ENCODE measurements around the gene TBL2.
A peak's percentile ranks its signal among the peaks of the same experiment; 100 is the strongest.
"Not testable (repeated sequence)": the region's sequence is repeated elsewhere in the genome, so short reads cannot be mapped to it uniquely, and the experiment has no call there.

TBL2 gene

GRCh38 chr7:73567140-73567539, 11.2 kb downstream of the TBL2 start:
- Histone ChIP-seq H3K36me3 (peaks cover 34% of the 10 kb centered on the region), H3K27me3 (peaks cover 4% of the 10 kb centered on the region), H3K4me3 (ENCODE audit: low read depth in 1 of 2, low read length in 1 of 2) (no peak overlapping the region), H3K9me3 (no peaks in the 10 kb centered on the region), H3K4me1 (ENCODE audit: control insufficient read depth in 1 of 2, insufficient read depth in 1 of 2, low read depth in 1 of 2, low read length in 1 of 2) (peaks cover 0 to 13% of the 10 kb centered on the region in 2 experiments), H3K27ac (no peak overlapping the region)
- no peak for TF ChIP-seq CTCF (IDR thresholded peaks at IDR 0.05)

- peaks cover 0 to 13% of the 10 kb centered on the region in 2 experiments for H3K4me1 ChIP-seq (ENCODE audit: control insufficient read depth in 1 of 2, insufficient read depth in 1 of 2, low read depth in 1 of 2, low read length in 1 of 2)
- H3K27me3 ChIP-seq, H3K9me3 ChIP-seq, H3K27ac ChIP-seq: not testable (repeated sequence)
- H3K36me3 ChIP-seq: peaks cover 27% of the 10 kb centered on the region
- peak overlapping the region in 1 of 2 experiments; percentile 45 for H3K4me3 ChIP-seq (ENCODE audit: low read depth in 1 of 2, low read length in 1 of 2)
Observed at GRCh38 chr7:73566431-73566830, 11.9 kb downstream of the TBL2 start.

GRCh38 chr7:73565675-73566340, 12.6 kb downstream of the TBL2 start:
- Histone ChIP-seq H3K4me3 (ENCODE audit: low read depth in 1 of 2, low read length in 1 of 2) (peak overlapping the region in 1 of 2 experiments; percentile 45), H3K36me3 (peaks cover 20% of the 10 kb centered on the region), H3K27me3 (peaks cover 7% of the 10 kb centered on the region), H3K9me3 (no peaks in the 10 kb centered on the region), H3K27ac (no peak overlapping the region), H3K4me1 (ENCODE audit: control insufficient read depth in 1 of 2, insufficient read depth in 1 of 2, low read depth in 1 of 2, low read length in 1 of 2) (peaks cover 0 to 13% of the 10 kb centered on the region in 2 experiments)
- TF ChIP-seq CTCF (IDR thresholded peaks at IDR 0.05): no peak

GRCh38 chr7:73560109-73560835, 18.1 kb downstream of the TBL2 start:
- peaks cover 21 to 22% of the 10 kb centered on the region in 2 experiments for H3K4me1 ChIP-seq (ENCODE audit: control insufficient read depth in 1 of 2, insufficient read depth in 1 of 2, low read depth in 1 of 2, low read length in 1 of 2)
- no peak for TF ChIP-seq CTCF (IDR thresholded peaks at IDR 0.05)
- H3K4me3 ChIP-seq (ENCODE audit: low read depth in 1 of 2, low read length in 1 of 2): no peak overlapping the region
- H3K27me3 ChIP-seq: peaks cover 17% of the 10 kb centered on the region
- H3K36me3 ChIP-seq: no peaks in the 10 kb centered on the region
- H3K27ac ChIP-seq: no peak overlapping the region
- H3K9me3 ChIP-seq: no peaks in the 10 kb centered on the region

- peak within 1 kb of the TSS; percentile 99 for H3K27ac ChIP-seq
- no peak for TF ChIP-seq CTCF (IDR thresholded peaks at IDR 0.05)
- H3K36me3 ChIP-seq: no peaks in the 10 kb centered on the region
- no peaks in the 10 kb centered on the region for H3K9me3 ChIP-seq
- H3K4me3 ChIP-seq (ENCODE audit: low read depth in 1 of 2, low read length in 1 of 2): peak within 1 kb of the TSS; percentile 85 to 88
- H3K27me3 ChIP-seq: peaks cover 17% of the 10 kb centered on the region
- peaks cover 23% of the 10 kb centered on the region in 2 experiments for H3K4me1 ChIP-seq (ENCODE audit: control insufficient read depth in 1 of 2, insufficient read depth in 1 of 2, low read depth in 1 of 2, low read length in 1 of 2)
Observed at GRCh38 chr7:73557397-73558257, 20.8 kb downstream of the TBL2 start, which contains the start of gene BCL7B. TSS of gene BCL7B (minus strand) at chr7:73557690. CDS start at chr7:73557578, 112 bp downstream.

Measured in neutrophil (primary cell).